K562 (cell line): ENCODE data around the gene SCIN. TPM values are rescaled to one million over a fixed set of nuclear protein-coding genes. Genes with fewer than 3 reads are reported as not detected.

Experiments
- ATAC-seq: fragments of 200-7000 bp; cut with Tn5 transposase; 3 replicates; pipeline ENCODE4 v1.9.1; 2020; ENCODE audit warnings: moderate library complexity
- BruUV-seq: library from RNA; stranded (reverse); fragments of 400-500 nt; replicated peaks from 2 replicates; lab custom pipeline; 2021; lab: Mats Ljungman, UMichigan
- CTCF ChIA-PET: fragments of 300-600 bp; formaldehyde crosslinking; extraction: SDS; loops from one replicate; lab custom pipeline; 2021; ENCODE audit warnings: low intra/inter-chr PET ratio; lab: Yijun Ruan, JAX
- POLR2A ChIA-PET: fragments of 300-600, 350-650 bp; sonication (Branson Sonifier 250); formaldehyde crosslinking; extraction: SDS; loops from one replicate; lab custom pipeline; 2021; ENCODE audit warnings: antibody characterized with exemption, inconsistent platforms; lab: Yijun Ruan, JAX
- DNase-seq, 4 experiments: peaks; one replicate each; pipeline versions ENCODE4 v3.0.0 to v3.0.0-alpha.2; 2011 to 2018; ENCODE audit warnings: low spot score in 3 of 4, mixed read lengths in 3 of 4; ENCODE audit errors: extremely low read depth in 1 of 4
- FAIRE-seq: peaks from 2 replicates; lab custom pipeline; 2011; peaks lifted over from hg19 to GRCh38; lab: Jason Lieb, UNC
- H2AFZ ChIP-seq: 2 replicates; pipeline ENCODE4 v1.6.0; 2011; ENCODE audit warnings: low read depth, low read length, control low read depth, inconsistent platforms
- H3K27ac ChIP-seq: fragments of 200-600 bp; 3 replicates; pipeline ENCODE4 v1.8.0; 2011; ENCODE audit warnings: low read depth, mild to moderate bottlenecking, control low read depth, inconsistent platforms, low read length, moderate library complexity, mixed read lengths; ENCODE audit errors: extremely low read depth
- H3K27me3 ChIP-seq, 2 experiments: fragments of 300-600 bp in 1 of 2; 2 replicates in 1 of 2; 3 replicates in 1 of 2; pipeline versions ENCODE4 v1.6.0 to v1.8.0; 2011; ENCODE audit warnings: inconsistent platforms in 2 of 2, low read length in 2 of 2, mild to moderate bottlenecking in 1 of 2, mixed read lengths in 1 of 2, moderate library complexity in 1 of 2; ENCODE audit not compliant: control insufficient read depth in 2 of 2, insufficient read depth in 2 of 2
- H3K36me3 ChIP-seq: fragments of 300-600 bp; 3 replicates; pipeline ENCODE4 v1.8.0; 2011; ENCODE audit warnings: mild to moderate bottlenecking, low read length, inconsistent platforms; ENCODE audit not compliant: control insufficient read depth, insufficient read depth
- H3K4me1 ChIP-seq, 2 experiments: fragments of 200-600 bp in 1 of 2; replicated peaks in 1 of 2; 2 replicates in 1 of 2; 3 replicates in 1 of 2; pipeline versions ENCODE4 v1.5.1 to v1.8.0; 2011; ENCODE audit warnings: inconsistent platforms in 2 of 2, low read length in 2 of 2, mild to moderate bottlenecking in 1 of 2, mixed read lengths in 1 of 2, moderate library complexity in 1 of 2; ENCODE audit not compliant: control insufficient read depth in 2 of 2, insufficient read depth in 2 of 2
- H3K4me2 ChIP-seq: 2 replicates; pipeline ENCODE4 v1.6.1; 2011; ENCODE audit warnings: low read length, control low read depth, inconsistent platforms, mixed read lengths; ENCODE audit not compliant: insufficient read depth
- H3K4me3 ChIP-seq: fragments of 200-600 bp; sonication (generic), shearing (Covaris generic); 2 replicates; pipeline ENCODE4 v1.5.1; 2016; ENCODE audit warnings: control low read depth, inconsistent platforms
- H3K79me2 ChIP-seq: fragments of 200-600 bp; 3 replicates; pipeline ENCODE4 v1.8.0; 2011; ENCODE audit warnings: low read length, inconsistent platforms; ENCODE audit not compliant: control insufficient read depth, insufficient read depth
- H3K9ac ChIP-seq, 2 experiments: 2 replicates each; pipeline versions ENCODE4 v1.6.0 to v1.6.1; 2011; ENCODE audit warnings: low read depth in 2 of 2, low read length in 2 of 2, control low read depth in 1 of 2, inconsistent platforms in 1 of 2, mild to moderate bottlenecking in 1 of 2, mixed read lengths in 1 of 2; ENCODE audit not compliant: insufficient read depth in 1 of 2
- H3K9me1 ChIP-seq: one replicate; pipeline ENCODE4 v1.6.0; 2011; ENCODE audit warnings: inconsistent platforms, mild to moderate bottlenecking, low read length, moderate library complexity; ENCODE audit not compliant: control insufficient read depth, insufficient read depth
- H3K9me3 ChIP-seq: replicated peaks from 2 replicates; pipeline ENCODE4 v1.5.1; 2011; ENCODE audit warnings: low read depth, low read length, inconsistent platforms; ENCODE audit not compliant: control insufficient read depth, insufficient read depth
- H4K20me1 ChIP-seq: replicated peaks from 2 replicates; pipeline ENCODE4 v1.6.1; 2011; ENCODE audit warnings: low read length, inconsistent platforms, mixed read lengths; ENCODE audit not compliant: control insufficient read depth, insufficient read depth
- CC2D1A ChIP-seq: fragments of 450-650 bp; IDR thresholded peaks from 2 replicates; pipeline ENCODE4 v1.6.1; 2017; ENCODE audit warnings: mild to moderate bottlenecking
- KAT2B ChIP-seq: IDR thresholded peaks from one replicate; pipeline ENCODE4 v1.6.1; 2012; ENCODE audit warnings: low read depth, mild to moderate bottlenecking, control low read depth, inconsistent platforms, low read length, moderate library complexity
- KAT8 ChIP-seq: fragments of 450-650 bp; IDR thresholded peaks from 2 replicates; pipeline ENCODE4 v1.6.1; 2016; ENCODE audit warnings: low read depth, mild to moderate bottlenecking
- MAFG ChIP-seq: fragments of 450-650 bp; conservative IDR thresholded peaks from 2 replicates; pipeline ENCODE4 v1.6.1; 2016; ENCODE audit warnings: missing genetic modification characterization, missing compliant biosample characterization
- NCOA2 ChIP-seq, 2 experiments: fragments of 450-650 bp; IDR thresholded peaks; 2 replicates each; pipeline ENCODE4 v1.6.1; 2018; ENCODE audit warnings: mild to moderate bottlenecking in 2 of 2, moderate library complexity in 1 of 2; ENCODE audit not compliant: partially characterized antibody in 2 of 2
- NR2C1 ChIP-seq, 2 experiments: fragments of 450-650 bp; IDR thresholded peaks; 2 replicates each; pipeline ENCODE4 v1.6.1; 2017; ENCODE audit warnings: mild to moderate bottlenecking in 2 of 2, antibody characterized with exemption in 1 of 2, inconsistent platforms in 1 of 2, missing compliant biosample characterization in 1 of 2, missing genetic modification characterization in 1 of 2
- PCBP2 ChIP-seq: fragments of 200-400 bp; formaldehyde crosslinking; IDR thresholded peaks from 2 replicates; pipeline ENCODE4 v1.6.1; 2018; ENCODE audit warnings: low read length, low read depth, mild to moderate bottlenecking, moderate library complexity; ENCODE audit not compliant: poor library complexity, severe bottlenecking
- PHF21A ChIP-seq: fragments of 450-650 bp; IDR thresholded peaks from 2 replicates; pipeline ENCODE4 v1.6.1; 2017; ENCODE audit warnings: low read depth, borderline replicate concordance
- SAFB ChIP-seq: fragments of 200-400 bp; formaldehyde crosslinking; IDR thresholded peaks from 2 replicates; pipeline ENCODE4 v1.6.1; 2017; ENCODE audit warnings: low read depth, low read length, borderline replicate concordance
- ZNF584 ChIP-seq: fragments of 200-800 bp; sonication (Bioruptor generic); IDR thresholded peaks from 2 replicates; pipeline ENCODE4 v1.6.1; 2016; ENCODE audit warnings: low read depth, mild to moderate bottlenecking, missing genetic modification characterization, missing compliant biosample characterization
- WGBS: fragments of 100-300 bp; shearing (Covaris generic); methylation state at CpG from one replicate; pipeline ENCODE4 v1.1.6; 2016; ENCODE audit warnings: low coverage, mixed read lengths; ENCODE audit not compliant: insufficient coverage; ENCODE audit errors: missing lambda C conversion rate; 5-methylcytosine and 5-hydroxymethylcytosine counted together
- in situ Hi-C: fragments of 300-500 bp; cut with MboI; formaldehyde crosslinking; loops from 4 replicates; pipeline ENCODE4 v1.15.0; 2018; ENCODE audit warnings: inconsistent platforms, mixed read lengths
- intact Hi-C: fragments of 100-400 bp; cut with micrococcal nuclease; formaldehyde crosslinking; loops from 2 replicates; pipeline ENCODE4 v1.14.2; 2022
- polyA plus RNA-seq, 8 experiments: library from polyadenylated mRNA; depleted of rRNA in 4 of 8; stranded (reverse) in 5 of 8; unstranded in 3 of 8; fragments of >200 nt; fragmentation: Nextera tagmentation in 2 of 8; fragmentation: Illumina TruSeq in 1 of 8; extraction: Ambion mirVana in 2 of 8; extraction: Trizol in 1 of 8; gene quantifications; 2 replicates each; pipeline versions ENCODE4 v1.2.1 to v1.2.3, GENCODE V29; 2011 to 2014; ENCODE audit warnings: inconsistent platforms in 1 of 8, missing spikeins in 1 of 8
- total RNA-seq, 7 experiments: library from RNA; depleted of rRNA in 6 of 7; stranded (reverse); fragments of >200 nt in 6 of 7; fragmentation: Illumina TruSeq in 2 of 7; extraction: Trizol in 2 of 7; gene quantifications; 2 replicates each; pipeline versions ENCODE4 v1.2.1 to v1.2.3, GENCODE V29; 2011 to 2021; ENCODE audit warnings: low replicate concordance in 1 of 7
- TF ChIP-seq, protein P1 (sequence below): fragments of 200-800 bp; sonication (Bioruptor generic); IDR thresholded peaks from 2 replicates; pipeline ENCODE4 v1.6.1; 2017; ENCODE audit warnings: missing genetic modification characterization, missing compliant biosample characterization
- TF ChIP-seq, protein P2 (sequence below): fragments of 450-650 bp; IDR thresholded peaks from 2 replicates; pipeline ENCODE4 v1.6.1; 2016; ENCODE audit warnings: antibody characterized with exemption

Gene SCIN
- total and polyA plus RNA-seq, 9 of the 15 experiments (the other 6 are each of a cell fraction or from before 2014, with no cell fraction given) = 0.67 to 18.2 (median 10.6) TPM

DNA sequence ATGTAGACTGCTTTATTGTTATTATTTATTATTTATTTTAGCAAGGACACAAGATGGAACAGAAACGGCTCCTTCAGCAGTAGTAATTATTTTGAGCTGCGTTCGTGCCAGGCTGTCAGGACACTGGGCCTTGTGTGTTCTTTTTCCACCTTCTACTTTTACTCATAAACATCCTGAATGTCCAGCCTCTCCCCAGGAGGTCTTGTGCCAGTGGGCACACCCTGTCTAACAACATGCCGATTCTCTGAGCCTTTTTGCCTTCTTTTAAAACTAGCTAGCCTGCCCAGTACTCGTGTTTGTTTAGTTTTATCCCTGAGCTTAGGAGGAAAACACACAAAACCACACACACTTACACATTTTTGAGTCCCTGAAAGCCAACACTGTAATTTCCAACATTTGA lies 1.2 kb downstream of the SCIN start:
- DNase-seq = no peak
- Histone ChIP-seq H3K9me1 (no peaks in the 10 kb centered on the region), H3K36me3 (no peaks in the 10 kb centered on the region), H3K4me1 (peaks cover 0 to 9% of the 10 kb centered on the region in 2 experiments; a peak in 3 of 5 replicates), H3K9me3 (no peaks in the 10 kb centered on the region), H3K27ac (no peak overlapping the region), H3K4me2 (no peak overlapping the region), H3K4me3 (no peak overlapping the region), H4K20me1 (no peaks in the 10 kb centered on the region), H2AFZ (no peak overlapping the region; the same call in 1 of the 2 replicates), H3K27me3 (no peaks in the 10 kb centered on the region), H3K9ac (no peak overlapping the region), H3K79me2 (no peaks in the 10 kb centered on the region)
- WGBS = 28% methylated on average over 5 of the region's 5 CpGs
- ATAC-seq = no peak
- intact Hi-C loops = no loop called here
- in situ Hi-C loops = no loop called here
- CTCF ChIA-PET = no interaction called here
- TF ChIP-seq ZNF584 (no peak), MAFG (tag) (no peak), NR2C1 (IDR thresholded peaks at IDR 0.05) (no peak), NR2C1 (tag; IDR thresholded peaks at IDR 0.05) (no peak), KAT8 (no peak), PHF21A (no peak), SAFB (no peak), NCOA2 (IDR thresholded peaks at IDR 0.05; ENCODE audit: partially characterized antibody in 2 of 2) (no peak), CC2D1A (no peak), PCBP2 (no peak), KAT2B (no peak)
- TF ChIP-seq, protein P1, sequence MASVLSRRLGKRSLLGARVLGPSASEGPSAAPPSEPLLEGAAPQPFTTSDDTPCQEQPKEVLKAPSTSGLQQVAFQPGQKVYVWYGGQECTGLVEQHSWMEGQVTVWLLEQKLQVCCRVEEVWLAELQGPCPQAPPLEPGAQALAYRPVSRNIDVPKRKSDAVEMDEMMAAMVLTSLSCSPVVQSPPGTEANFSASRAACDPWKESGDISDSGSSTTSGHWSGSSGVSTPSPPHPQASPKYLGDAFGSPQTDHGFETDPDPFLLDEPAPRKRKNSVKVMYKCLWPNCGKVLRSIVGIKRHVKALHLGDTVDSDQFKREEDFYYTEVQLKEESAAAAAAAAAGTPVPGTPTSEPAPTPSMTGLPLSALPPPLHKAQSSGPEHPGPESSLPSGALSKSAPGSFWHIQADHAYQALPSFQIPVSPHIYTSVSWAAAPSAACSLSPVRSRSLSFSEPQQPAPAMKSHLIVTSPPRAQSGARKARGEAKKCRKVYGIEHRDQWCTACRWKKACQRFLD = no peak
- TF ChIP-seq, protein P2, sequence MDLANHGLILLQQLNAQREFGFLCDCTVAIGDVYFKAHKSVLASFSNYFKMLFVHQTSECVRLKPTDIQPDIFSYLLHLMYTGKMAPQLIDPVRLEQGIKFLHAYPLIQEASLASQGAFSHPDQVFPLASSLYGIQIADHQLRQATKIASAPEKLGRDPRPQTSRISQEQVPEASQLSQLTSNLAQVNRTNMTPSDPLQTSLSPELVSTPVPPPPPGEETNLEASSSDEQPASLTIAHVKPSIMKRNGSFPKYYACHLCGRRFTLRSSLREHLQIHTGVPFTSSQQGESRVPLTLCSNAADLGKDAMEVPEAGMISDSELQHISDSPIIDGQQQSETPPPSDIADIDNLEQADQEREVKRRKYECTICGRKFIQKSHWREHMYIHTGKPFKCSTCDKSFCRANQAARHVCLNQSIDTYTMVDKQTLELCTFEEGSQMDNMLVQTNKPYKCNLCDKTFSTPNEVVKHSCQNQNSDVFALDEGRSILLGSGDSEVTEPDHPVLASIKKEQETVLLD = no peak
- POLR2A ChIA-PET = interaction anchor here (1.8 kb wide), 1 partner anchor 9 kb away, joined by 7 read pairs; no protein-coding TSS in a partner anchor
- BruUV-seq = no TSS peak
- no peak for FAIRE-seq
